ENCODE data around the gene ADAMTS4.

Gene ADAMTS4

GRCh38 chr1:161137881-161138280 is 61.0 kb downstream of the ADAMTS4 start:
- DNase-seq = no peak

Data from fibroblast of upper back skin (primary cell).